H1 (cell line): ENCODE data around the gene ICAM5. TPM values are rescaled to one million over a fixed set of nuclear protein-coding genes. Genes with fewer than 3 reads are reported as not detected.

Experiments used
- SIX5 ChIP-seq: IDR thresholded peaks from 2 replicates; pipeline ENCODE4 v1.6.1; 2011; ENCODE audit warnings: mild to moderate bottlenecking, low read depth, low read length
- TAF1 ChIP-seq: IDR thresholded peaks from 2 replicates; pipeline ENCODE4 v1.6.1; 2011; ENCODE audit warnings: mild to moderate bottlenecking, low read depth, low read length
- polyA plus RNA-seq, 7 experiments: library from polyadenylated mRNA; depleted of rRNA in 3 of 7; stranded (reverse) in 5 of 7; unstranded in 2 of 7; fragments of >200 nt in 5 of 7; fragments of 200-250 nt in 2 of 7; gene quantifications; 1 replicate in 5 of 7; 2 replicates in 1 of 7; 4 replicates in 1 of 7; pipeline versions ENCODE4 v1.2.1 to v1.2.3, GENCODE V29; 2011 to 2013; ENCODE audit warnings: missing spikeins in 2 of 7, mixed read lengths in 2 of 7
- total RNA-seq: library from RNA; stranded (reverse); fragmentation: NEBNext Ultra II Directional; extraction: Animal tissue kit (Norgen Biotek cat#: 25700); gene quantifications from 2 replicates; pipeline ENCODE4 v1.2.1, GENCODE V29; 2021
- TF ChIP-seq, protein P1 (sequence below): IDR thresholded peaks from 2 replicates; pipeline ENCODE4 v1.6.1; 2012; ENCODE audit warnings: low read length, inconsistent platforms

Gene ICAM5
- total and polyA plus RNA-seq, 2 of the 8 experiments (the other 6 are each of a cell fraction or from before 2014, with no cell fraction given): 3.9 to 4.8 TPM

DNA sequence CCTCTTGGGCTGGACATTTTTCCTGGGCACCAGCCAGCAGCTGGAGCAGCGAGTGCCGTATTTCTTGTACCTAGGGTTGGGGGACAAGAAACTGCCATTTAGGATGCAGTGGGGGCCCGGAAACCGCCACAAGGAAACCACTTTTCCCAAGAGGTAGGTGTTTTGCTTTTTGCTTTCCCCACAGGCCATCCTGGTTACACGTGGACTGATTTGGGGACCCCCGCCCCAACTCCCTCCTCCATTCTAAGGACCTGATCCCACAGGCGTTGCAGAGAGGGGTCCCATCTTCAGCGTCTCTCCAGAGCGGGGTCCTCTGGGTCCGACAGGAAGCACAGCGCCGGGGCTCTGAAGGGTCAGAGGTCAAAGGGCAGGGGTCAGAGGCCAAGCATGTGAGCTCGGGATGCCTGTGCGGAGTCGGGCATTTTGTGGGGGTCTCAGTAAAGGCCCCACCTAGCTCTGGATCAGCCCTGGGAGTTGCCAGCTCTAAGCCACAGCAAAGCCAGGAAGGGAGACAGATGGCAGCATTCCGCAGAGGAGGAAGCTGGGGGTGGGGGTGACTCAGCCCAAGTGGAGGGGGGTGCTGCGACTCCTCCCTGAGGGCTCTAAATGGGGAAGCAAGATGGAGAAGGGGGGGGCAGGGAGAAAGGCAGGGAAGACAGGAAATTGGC lies 15.5 kb downstream of the ICAM5 start (continued):
- TF ChIP-seq, protein P1, sequence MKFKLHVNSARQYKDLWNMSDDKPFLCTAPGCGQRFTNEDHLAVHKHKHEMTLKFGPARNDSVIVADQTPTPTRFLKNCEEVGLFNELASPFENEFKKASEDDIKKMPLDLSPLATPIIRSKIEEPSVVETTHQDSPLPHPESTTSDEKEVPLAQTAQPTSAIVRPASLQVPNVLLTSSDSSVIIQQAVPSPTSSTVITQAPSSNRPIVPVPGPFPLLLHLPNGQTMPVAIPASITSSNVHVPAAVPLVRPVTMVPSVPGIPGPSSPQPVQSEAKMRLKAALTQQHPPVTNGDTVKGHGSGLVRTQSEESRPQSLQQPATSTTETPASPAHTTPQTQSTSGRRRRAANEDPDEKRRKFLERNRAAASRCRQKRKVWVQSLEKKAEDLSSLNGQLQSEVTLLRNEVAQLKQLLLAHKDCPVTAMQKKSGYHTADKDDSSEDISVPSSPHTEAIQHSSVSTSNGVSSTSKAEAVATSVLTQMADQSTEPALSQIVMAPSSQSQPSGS: no peak
- no peak for TF ChIP-seq TAF1
- TF ChIP-seq SIX5: no peak
